Left ventricle myocardium inferior (tissue), 1 donor: ENCODE measurements around the gene NUAK1. TPM values are rescaled to one million over a fixed set of nuclear protein-coding genes. Genes with fewer than 3 reads are reported as not detected.

Experiments
- DNase-seq: peaks from one replicate; pipeline ENCODE4 v3.0.0-alpha.2; 2020
- H3K27ac ChIP-seq: fragments of 200-600 bp; replicated peaks from 2 replicates; pipeline ENCODE4 v1.8.0; 2021
- H3K27me3 ChIP-seq: fragments of 200-600 bp; 2 replicates; pipeline ENCODE4 v1.8.0; 2021; ENCODE audit warnings: low read depth
- H3K36me3 ChIP-seq: fragments of 200-600 bp; 2 replicates; pipeline ENCODE4 v1.8.0; 2021
- H3K4me1 ChIP-seq: fragments of 200-600 bp; 2 replicates; pipeline ENCODE4 v1.8.0; 2021
- H3K4me3 ChIP-seq: fragments of 200-600 bp; 2 replicates; pipeline ENCODE4 v1.8.0; 2021; ENCODE audit warnings: mild to moderate bottlenecking, moderate library complexity
- H3K9me3 ChIP-seq: fragments of 200-600 bp; replicated peaks from 2 replicates; pipeline ENCODE4 v1.8.0; 2021
- CTCF ChIP-seq: fragments of 200-600 bp; IDR thresholded peaks from 2 replicates; pipeline ENCODE4 v1.8.0; 2021; ENCODE audit warnings: antibody characterized with exemption, mild to moderate bottlenecking, borderline replicate concordance
- intact Hi-C: fragments of 100-400 bp; cut with micrococcal nuclease; formaldehyde crosslinking; loops from one replicate; pipeline ENCODE4 v1.11.0; 2022
- total RNA-seq: library from RNA; stranded (reverse); fragmentation: NEBNext Ultra II Directional; extraction: Animal tissue kit (Norgen Biotek cat#: 25700); gene quantifications from one replicate; pipeline ENCODE4 v1.2.1, GENCODE V29; 2021
- donor health status: DM: no; HTN: yes; CAD: no; lungs with severe emphysema.

NUAK1 gene
- total RNA-seq, 1 donor from 2014 or later = 42.1 TPM

- intact Hi-C loops = no loop called here
- peaks cover 80% of the 10 kb centered on the region for H3K4me1 ChIP-seq
- no peak overlapping the region for H3K4me3 ChIP-seq
- peaks cover 40% of the 10 kb centered on the region for H3K36me3 ChIP-seq
- DNase-seq = no peak
- H3K9me3 ChIP-seq = no peaks in the 10 kb centered on the region
- no peak for TF ChIP-seq CTCF
- H3K27ac ChIP-seq = peak overlapping the region; percentile 61
- H3K27me3 ChIP-seq = no peaks in the 10 kb centered on the region
These were observed 64.4 kb downstream of the NUAK1 start for GRCh38 chr12:106074361-106074705.

GRCh38 chr12:106073179-106073578 is 65.6 kb downstream of the NUAK1 start:
- no peak overlapping the region for H3K4me3 ChIP-seq
- intact Hi-C loops = no loop called here
- no peak for TF ChIP-seq CTCF
- peaks cover 50% of the 10 kb centered on the region for H3K36me3 ChIP-seq
- no peaks in the 10 kb centered on the region for H3K27me3 ChIP-seq
- H3K27ac ChIP-seq = peak overlapping the region; percentile 21
- peaks cover 68% of the 10 kb centered on the region for H3K4me1 ChIP-seq
- DNase-seq = no peak
- H3K9me3 ChIP-seq = no peaks in the 10 kb centered on the region

GRCh38 chr12:106072751-106073150 is 66.0 kb downstream of the NUAK1 start:
- Histone ChIP-seq H3K9me3 (no peaks in the 10 kb centered on the region), H3K27me3 (no peaks in the 10 kb centered on the region), H3K4me1 (peaks cover 64% of the 10 kb centered on the region), H3K36me3 (peaks cover 50% of the 10 kb centered on the region), H3K27ac (peak overlapping the region; percentile 21), H3K4me3 (no peak overlapping the region)
- TF ChIP-seq CTCF = no peak
- no peak for DNase-seq
- intact Hi-C loops = no loop called here

GRCh38 chr12:106071686-106072085 is 67.1 kb downstream of the NUAK1 start:
- DNase-seq = no peak
- Histone ChIP-seq H3K27me3 (no peaks in the 10 kb centered on the region), H3K9me3 (no peaks in the 10 kb centered on the region), H3K4me1 (peaks cover 61% of the 10 kb centered on the region), H3K4me3 (no peak overlapping the region), H3K36me3 (peaks cover 54% of the 10 kb centered on the region), H3K27ac (peak overlapping the region; percentile 14)
- no peak for TF ChIP-seq CTCF
- intact Hi-C loops = no loop called here

GRCh38 chr12:106070611-106071010 is 68.1 kb downstream of the NUAK1 start:
- intact Hi-C loops = no loop called here
- Histone ChIP-seq H3K36me3 (peaks cover 64% of the 10 kb centered on the region), H3K27ac (no peak overlapping the region), H3K4me3 (no peak overlapping the region), H3K27me3 (no peaks in the 10 kb centered on the region), H3K9me3 (no peaks in the 10 kb centered on the region), H3K4me1 (peaks cover 62% of the 10 kb centered on the region)
- no peak for TF ChIP-seq CTCF
- no peak for DNase-seq

GRCh38 chr12:106070147-106070546 is 68.6 kb downstream of the NUAK1 start:
- intact Hi-C loops = no loop called here
- H3K4me1 ChIP-seq = peaks cover 62% of the 10 kb centered on the region
- DNase-seq = no peak
- no peaks in the 10 kb centered on the region for H3K9me3 ChIP-seq
- no peaks in the 10 kb centered on the region for H3K27me3 ChIP-seq
- TF ChIP-seq CTCF = no peak
- H3K36me3 ChIP-seq = peaks cover 61% of the 10 kb centered on the region
- no peak overlapping the region for H3K27ac ChIP-seq
- no peak overlapping the region for H3K4me3 ChIP-seq
